Gastrocnemius medialis (tissue), 4 donors: ENCODE results near the gene GALC.

Experiments used
- POLR2A ChIP-seq, 2 donors: fragments of 450-650 bp; IDR thresholded peaks; one replicate each; pipeline ENCODE4 v1.6.1; 2017; ENCODE audit warnings: antibody characterized with exemption in 2 of 2, mild to moderate bottlenecking in 2 of 2, moderate library complexity in 2 of 2
- TF ChIP-seq, protein P1 (sequence below), 5 experiments: fragments of 450-650 bp in 3 of 5; fragments of 200-600 bp in 2 of 5; sonication (generic) in 2 of 5; IDR thresholded peaks in 4 of 5; conservative IDR thresholded peaks in 1 of 5; 1 replicate in 4 of 5; 2 replicates in 1 of 5; pipeline ENCODE4 v1.5.1; 2016 to 2019; ENCODE audit warnings: antibody characterized with exemption in 5 of 5, mild to moderate bottlenecking in 3 of 5, moderate library complexity in 3 of 5

DNA sequence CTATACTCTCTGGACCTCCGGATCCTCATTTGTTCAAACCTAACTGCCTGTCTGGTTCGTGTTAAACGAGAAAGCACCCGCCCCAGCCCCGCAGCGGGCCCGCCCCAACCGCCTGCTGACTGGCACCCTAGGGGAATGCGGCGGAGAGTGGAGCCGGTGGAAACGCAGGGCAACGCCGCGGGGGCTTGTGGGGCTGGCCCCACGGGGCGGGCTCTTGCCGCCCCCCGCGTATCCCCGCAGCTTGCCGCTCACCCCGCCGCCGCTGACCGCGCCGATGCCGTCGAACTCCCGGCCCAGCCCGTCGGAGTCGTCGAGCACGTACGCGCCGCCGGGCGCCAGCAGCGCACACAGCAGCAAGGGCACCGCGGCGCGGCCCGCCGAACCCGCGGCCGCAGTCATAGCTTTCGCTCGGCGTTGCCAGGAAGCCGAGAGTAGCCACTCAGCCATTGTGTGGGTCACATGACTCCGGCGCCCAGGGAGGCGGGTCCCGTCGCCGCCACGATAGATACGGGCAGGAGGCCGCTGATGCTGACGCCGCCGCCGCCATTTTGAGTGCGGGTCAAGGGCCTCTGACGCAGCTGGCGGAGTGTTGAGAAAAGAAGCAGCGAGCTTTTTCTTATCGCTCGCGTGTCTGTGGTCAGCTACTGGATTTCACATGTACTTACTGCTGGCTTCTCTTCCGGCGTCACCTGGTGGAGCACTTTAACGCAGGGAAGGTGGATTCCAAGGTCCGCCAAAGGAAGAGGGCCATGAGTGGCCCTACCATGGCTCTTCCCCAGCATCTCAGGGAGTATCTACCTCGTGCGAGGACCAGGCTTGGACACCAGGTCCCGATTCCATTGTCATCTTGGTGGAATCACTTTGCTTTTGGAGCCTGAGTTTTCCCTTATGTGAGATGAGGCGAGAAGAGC, at the start of gene GALC:
- TF ChIP-seq, protein P1, sequence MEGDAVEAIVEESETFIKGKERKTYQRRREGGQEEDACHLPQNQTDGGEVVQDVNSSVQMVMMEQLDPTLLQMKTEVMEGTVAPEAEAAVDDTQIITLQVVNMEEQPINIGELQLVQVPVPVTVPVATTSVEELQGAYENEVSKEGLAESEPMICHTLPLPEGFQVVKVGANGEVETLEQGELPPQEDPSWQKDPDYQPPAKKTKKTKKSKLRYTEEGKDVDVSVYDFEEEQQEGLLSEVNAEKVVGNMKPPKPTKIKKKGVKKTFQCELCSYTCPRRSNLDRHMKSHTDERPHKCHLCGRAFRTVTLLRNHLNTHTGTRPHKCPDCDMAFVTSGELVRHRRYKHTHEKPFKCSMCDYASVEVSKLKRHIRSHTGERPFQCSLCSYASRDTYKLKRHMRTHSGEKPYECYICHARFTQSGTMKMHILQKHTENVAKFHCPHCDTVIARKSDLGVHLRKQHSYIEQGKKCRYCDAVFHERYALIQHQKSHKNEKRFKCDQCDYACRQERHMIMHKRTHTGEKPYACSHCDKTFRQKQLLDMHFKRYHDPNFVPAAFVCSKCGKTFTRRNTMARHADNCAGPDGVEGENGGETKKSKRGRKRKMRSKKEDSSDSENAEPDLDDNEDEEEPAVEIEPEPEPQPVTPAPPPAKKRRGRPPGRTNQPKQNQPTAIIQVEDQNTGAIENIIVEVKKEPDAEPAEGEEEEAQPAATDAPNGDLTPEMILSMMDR (IDR thresholded peaks at IDR 0.05 in 4 of 5, conservative IDR thresholded peaks at IDR 0.05 in 1 of 5) = no peak
- TF ChIP-seq POLR2A (IDR thresholded peaks at IDR 0.05) = peak in 1 of 2 donors; percentile 54
